ENCODE measurements around the gene GFER. TPM values are rescaled to one million over a fixed set of nuclear protein-coding genes. Genes with fewer than 3 reads are reported as not detected.

The GFER gene
- total RNA-seq, 3 donors from 2014 or later: 34.9 to 50.0 (median 47.2) TPM

DNA sequence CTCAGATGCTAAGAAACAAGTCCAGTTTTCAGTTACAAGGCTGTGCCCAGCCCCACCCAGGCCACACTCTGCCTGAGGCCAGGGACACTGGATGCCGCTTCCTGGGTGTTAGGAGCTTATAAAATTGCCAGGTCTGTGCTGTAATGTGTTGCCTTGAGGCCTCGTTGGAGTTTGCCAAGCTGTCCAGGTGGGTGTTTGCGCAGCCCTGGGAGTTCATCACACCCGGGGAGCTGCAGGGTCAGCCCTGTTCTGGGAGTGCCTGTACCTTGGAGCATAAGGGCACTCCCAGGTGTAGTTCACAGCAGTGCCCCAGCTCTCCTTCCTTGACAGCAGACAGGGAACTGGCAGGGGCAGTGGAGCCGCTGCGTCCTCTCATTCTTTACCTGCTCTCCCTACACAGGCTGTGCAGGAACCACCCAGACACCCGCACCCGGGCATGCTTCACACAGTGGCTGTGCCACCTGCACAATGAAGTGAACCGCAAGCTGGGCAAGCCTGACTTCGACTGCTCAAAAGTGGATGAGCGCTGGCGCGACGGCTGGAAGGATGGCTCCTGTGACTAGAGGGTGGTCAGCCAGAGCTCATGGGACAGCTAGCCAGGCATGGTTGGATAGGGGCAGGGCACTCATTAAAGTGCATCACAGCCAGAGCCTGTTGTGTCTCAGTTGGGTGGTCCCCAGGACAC is 1.6 kb downstream of the GFER start:
- peaks cover 23% of the 10 kb centered on the region for H3K27me3 Mint-ChIP-seq (ENCODE audit: low read depth)
- H3K9me3 Mint-ChIP-seq: no peaks in the 10 kb centered on the region
- peaks cover 3% of the 10 kb centered on the region for H3K36me3 Mint-ChIP-seq (ENCODE audit: insufficient read depth)
- ATAC-seq: no peak
- H3K4me3 Mint-ChIP-seq: peak overlapping the region; percentile 83
- peaks cover 22% of the 10 kb centered on the region for H3K4me1 Mint-ChIP-seq (ENCODE audit: low read depth)
- no peak for DNase-seq

DNA sequence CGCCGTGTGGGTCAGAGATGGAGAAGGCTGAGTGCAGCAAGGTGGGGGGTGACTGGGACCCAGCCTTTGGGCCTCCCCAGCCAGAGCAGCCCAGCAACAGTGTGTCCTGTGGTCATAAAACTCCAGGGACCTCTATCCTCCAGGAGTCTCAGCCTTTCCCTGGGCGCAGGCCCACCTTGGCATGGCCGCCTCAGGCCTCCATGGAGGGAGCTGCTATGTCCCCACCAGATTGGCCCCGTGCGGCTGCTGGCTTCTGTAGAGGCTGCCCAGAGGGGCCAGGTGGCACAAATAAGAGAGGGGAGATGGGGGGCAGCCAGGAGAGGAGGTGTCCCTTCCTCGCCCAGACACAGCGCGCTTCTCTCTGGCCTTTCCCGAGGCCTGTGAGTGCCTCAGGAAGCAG is 3.2 kb downstream of the GFER start:
- H3K4me3 Mint-ChIP-seq: no peak overlapping the region

DNA sequence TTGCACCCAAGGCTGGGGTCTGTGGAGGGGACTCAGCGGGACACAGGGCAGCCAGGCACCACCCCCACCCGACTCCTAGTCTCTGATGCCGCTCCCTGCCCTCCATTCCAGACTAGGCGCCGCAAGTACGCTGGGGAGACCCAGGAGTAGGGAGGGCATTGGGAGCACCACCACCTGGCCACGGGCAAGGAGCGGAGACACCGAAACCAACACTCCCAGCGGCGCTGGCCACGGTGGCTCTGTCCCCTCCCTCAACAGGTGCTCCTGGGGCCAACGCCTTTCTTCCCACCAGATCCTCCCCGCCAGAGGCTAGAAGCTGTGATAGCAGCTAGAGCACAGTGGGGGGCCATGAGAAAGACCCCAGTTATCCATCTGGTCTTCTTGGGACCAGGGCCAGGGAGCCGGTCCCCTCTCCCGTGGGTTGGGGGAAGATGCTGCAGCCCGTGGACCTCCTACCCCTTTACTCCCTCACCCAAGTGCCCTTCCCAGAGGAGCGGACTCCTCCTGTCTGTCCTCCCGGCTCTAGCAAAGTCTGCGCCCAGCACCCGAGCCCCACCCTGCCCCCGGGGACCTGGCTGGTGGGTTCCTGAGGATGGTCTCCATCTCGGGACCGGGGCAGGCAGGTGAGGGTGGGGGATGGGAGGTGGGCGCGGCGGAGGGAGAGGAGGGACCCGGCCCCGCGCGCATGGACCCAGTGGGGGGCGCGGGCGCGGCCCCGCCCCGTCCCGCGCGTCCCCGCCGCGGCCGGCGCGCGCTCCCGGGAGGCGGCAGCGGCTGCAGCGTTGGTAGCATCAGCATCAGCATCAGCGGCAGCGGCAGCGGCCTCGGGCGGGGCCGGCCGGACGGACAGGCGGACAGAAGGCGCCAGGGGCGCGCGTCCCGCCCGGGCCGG is 5.5 kb downstream of the GFER start, which contains the start of gene SYNGR3:
Gene SYNGR3, plus strand, starts transcription at position 762 of the 892 bp plus-strand sequence. CDS start 133 bp downstream, outside the sequence.
- H3K4me1 Mint-ChIP-seq (ENCODE audit: low read depth): peaks cover 31% of the 10 kb centered on the region
- no peak for DNase-seq
- H3K4me3 Mint-ChIP-seq: peak within 1 kb of the TSS; percentile 70

More for the DNA sequence above, 3.2 kb downstream of the GFER start:
- DNase-seq: no peak
- ATAC-seq: no peak
- Mint-ChIP-seq H3K9me3 (no peaks in the 10 kb centered on the region), H3K27me3 (ENCODE audit: low read depth) (peaks cover 14% of the 10 kb centered on the region), H3K36me3 (ENCODE audit: insufficient read depth) (peaks cover 3% of the 10 kb centered on the region), H3K4me1 (ENCODE audit: low read depth) (peaks cover 29% of the 10 kb centered on the region)

DNA sequence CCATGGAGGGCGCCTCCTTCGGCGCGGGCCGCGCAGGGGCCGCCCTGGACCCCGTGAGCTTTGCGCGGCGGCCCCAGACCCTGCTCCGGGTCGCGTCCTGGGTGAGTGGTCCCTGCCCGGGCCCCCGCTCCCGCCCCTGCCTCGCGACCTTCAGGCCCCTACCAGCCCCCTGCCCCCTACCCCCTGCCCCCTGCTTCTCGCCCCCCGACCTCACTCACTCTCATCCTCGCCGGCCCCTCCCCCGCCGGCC is 6.0 kb downstream of the GFER start:
- H3K4me1 Mint-ChIP-seq (ENCODE audit: low read depth): peaks cover 26% of the 10 kb centered on the region
- H3K9me3 Mint-ChIP-seq: no peaks in the 10 kb centered on the region
- no peak for ATAC-seq
- H3K27me3 Mint-ChIP-seq (ENCODE audit: low read depth): peaks cover 11% of the 10 kb centered on the region
- no peak overlapping the region for H3K4me3 Mint-ChIP-seq
- DNase-seq: no peak
- H3K36me3 Mint-ChIP-seq (ENCODE audit: insufficient read depth): peaks cover 3% of the 10 kb centered on the region

More for the DNA sequence above, 5.5 kb downstream of the GFER start, which contains the start of gene SYNGR3:
- Mint-ChIP-seq H3K27me3 (ENCODE audit: low read depth) (peaks cover 11% of the 10 kb centered on the region), H3K36me3 (ENCODE audit: insufficient read depth) (peaks cover 3% of the 10 kb centered on the region), H3K9me3 (no peaks in the 10 kb centered on the region)
- no peak for ATAC-seq

DNA sequence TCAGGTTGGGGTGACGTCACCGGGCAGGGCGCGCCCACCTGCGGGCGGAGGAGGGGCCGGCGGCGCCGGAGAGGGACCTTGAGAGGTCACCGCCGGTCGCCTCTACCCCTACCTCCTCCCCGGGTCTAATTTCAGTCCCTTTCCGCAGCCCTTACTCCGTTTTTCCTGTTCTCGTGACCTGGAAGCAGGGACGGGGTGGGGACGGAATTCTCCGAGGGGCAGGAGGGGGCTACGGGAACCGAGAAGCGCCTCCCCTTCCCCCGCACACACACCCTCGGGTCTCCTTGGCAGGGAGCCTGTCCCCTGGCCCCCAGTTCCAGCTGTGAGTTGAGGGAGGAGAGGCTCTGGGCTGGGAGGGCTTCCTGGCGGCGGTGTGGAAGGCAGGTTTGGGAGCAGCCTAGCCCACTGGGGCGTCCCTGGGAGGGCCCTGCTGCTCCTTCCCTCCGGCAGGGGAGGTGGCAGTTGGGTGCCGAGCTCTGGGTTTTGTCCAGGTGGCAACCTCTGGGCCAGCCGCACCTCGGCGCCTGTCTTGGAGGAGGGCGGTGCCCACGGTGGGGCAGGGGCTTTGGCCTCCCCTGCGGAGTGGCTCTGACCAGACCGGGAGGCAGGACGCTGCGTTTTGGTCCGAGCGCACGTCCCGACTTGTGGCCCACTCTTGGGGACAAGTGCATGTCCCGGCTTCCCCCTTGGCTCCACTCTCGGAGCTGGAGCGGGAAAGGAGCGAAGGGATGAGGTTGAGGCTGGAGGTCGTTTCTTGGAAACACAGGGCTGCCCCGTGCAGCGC is 6.5 kb downstream of the GFER start:
- Mint-ChIP-seq H3K4me1 (ENCODE audit: low read depth) (peaks cover 21% of the 10 kb centered on the region), H3K4me3 (peak overlapping the region; percentile 70), H3K36me3 (ENCODE audit: insufficient read depth) (peaks cover 3% of the 10 kb centered on the region), H3K27me3 (ENCODE audit: low read depth) (peaks cover 11% of the 10 kb centered on the region), H3K9me3 (no peaks in the 10 kb centered on the region)
- DNase-seq: no peak
- ATAC-seq: no peak

DNA sequence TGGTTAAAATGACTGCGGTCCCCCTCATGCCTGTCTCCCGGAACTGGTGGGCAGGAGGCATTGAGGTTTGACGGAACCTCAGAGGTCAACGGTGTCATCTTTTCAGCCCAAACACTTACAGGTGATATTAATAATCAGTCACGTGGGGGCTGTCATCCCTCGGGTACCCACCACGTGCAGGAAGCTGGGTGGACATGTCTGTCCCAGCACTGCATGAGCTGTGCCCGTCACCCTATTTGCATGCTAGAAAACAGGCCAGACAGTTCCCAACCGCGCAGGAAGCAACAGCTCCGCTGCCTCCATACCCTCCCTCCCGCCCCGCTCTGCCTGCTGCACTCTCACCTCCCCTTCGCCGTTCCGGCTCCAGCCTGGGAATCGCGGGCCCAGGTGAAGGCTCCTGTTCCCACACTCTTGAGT is 7.2 kb downstream of the GFER start:
- peaks cover 11% of the 10 kb centered on the region for H3K27me3 Mint-ChIP-seq (ENCODE audit: low read depth)
- no peaks in the 10 kb centered on the region for H3K9me3 Mint-ChIP-seq
- peaks cover 23% of the 10 kb centered on the region for H3K4me1 Mint-ChIP-seq (ENCODE audit: low read depth)
- H3K36me3 Mint-ChIP-seq (ENCODE audit: insufficient read depth): no peaks in the 10 kb centered on the region
- H3K4me3 Mint-ChIP-seq: peak overlapping the region; percentile 70
- peak; percentile 21 to 39 for ATAC-seq
- peak; percentile 43 for DNase-seq

DNA sequence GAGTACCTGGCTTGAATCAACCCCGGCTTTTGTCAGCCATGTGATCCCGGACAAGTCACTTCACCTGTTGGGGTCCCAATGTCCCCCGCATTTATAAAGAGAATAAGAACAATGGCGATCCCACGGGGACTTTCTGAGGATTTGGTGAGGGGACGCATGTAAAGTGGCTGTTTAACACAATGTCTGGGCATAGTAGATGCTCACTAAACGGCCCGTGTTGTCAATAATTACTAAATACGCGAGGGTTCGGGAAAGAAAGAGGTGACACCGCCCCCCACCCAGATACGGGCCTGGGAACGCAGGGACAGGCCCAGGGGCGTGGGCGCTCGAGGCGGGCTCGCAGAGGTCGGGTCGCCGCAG is 7.6 kb downstream of the GFER start:
- H3K4me1 Mint-ChIP-seq (ENCODE audit: low read depth): peaks cover 23% of the 10 kb centered on the region
- H3K36me3 Mint-ChIP-seq (ENCODE audit: insufficient read depth): no peaks in the 10 kb centered on the region
- H3K4me3 Mint-ChIP-seq: peak overlapping the region; percentile 70
- ATAC-seq (no peak), DNase-seq (no peak)
- peaks cover 11% of the 10 kb centered on the region for H3K27me3 Mint-ChIP-seq (ENCODE audit: low read depth)
- no peaks in the 10 kb centered on the region for H3K9me3 Mint-ChIP-seq

DNA sequence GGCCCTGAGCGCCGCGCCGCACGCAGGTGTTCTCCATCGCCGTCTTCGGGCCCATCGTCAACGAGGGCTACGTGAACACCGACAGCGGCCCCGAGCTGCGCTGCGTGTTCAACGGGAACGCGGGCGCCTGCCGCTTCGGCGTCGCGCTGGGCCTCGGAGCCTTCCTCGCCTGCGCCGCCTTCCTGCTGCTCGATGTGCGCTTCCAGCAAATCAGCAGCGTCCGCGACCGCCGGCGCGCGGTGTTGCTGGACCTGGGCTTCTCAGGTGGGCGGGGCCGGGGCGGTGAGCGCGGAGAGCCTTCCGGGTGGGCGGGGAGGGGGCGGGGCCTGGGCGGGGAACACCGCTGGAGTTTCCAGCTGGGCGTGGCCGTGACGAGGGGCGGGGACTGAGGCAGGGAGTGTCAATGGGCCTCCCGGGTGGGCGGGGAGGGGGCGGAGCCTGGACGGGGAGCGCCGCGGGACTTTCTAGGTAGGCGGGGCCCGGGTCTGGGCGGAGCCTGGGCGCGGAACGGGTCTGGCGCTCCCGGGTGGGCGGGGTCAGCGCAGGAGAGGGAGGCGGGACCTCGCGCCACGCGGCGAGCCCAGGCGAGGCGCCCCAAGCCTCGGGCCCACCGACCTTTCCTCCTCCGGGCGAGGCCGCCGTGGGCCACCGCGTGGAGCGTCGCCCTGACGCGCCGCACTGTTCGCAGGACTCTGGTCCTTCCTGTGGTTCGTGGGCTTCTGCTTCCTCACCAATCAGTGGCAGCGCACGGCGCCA is 8.1 kb downstream of the GFER start:
- Mint-ChIP-seq H3K4me1 (ENCODE audit: low read depth) (peaks cover 23% of the 10 kb centered on the region), H3K27me3 (ENCODE audit: low read depth) (peaks cover 11% of the 10 kb centered on the region), H3K36me3 (ENCODE audit: insufficient read depth) (no peaks in the 10 kb centered on the region), H3K9me3 (no peaks in the 10 kb centered on the region), H3K4me3 (peak overlapping the region; percentile 70)
- ATAC-seq: peak; percentile 68 to 80
- peak; percentile 99 for DNase-seq

DNA sequence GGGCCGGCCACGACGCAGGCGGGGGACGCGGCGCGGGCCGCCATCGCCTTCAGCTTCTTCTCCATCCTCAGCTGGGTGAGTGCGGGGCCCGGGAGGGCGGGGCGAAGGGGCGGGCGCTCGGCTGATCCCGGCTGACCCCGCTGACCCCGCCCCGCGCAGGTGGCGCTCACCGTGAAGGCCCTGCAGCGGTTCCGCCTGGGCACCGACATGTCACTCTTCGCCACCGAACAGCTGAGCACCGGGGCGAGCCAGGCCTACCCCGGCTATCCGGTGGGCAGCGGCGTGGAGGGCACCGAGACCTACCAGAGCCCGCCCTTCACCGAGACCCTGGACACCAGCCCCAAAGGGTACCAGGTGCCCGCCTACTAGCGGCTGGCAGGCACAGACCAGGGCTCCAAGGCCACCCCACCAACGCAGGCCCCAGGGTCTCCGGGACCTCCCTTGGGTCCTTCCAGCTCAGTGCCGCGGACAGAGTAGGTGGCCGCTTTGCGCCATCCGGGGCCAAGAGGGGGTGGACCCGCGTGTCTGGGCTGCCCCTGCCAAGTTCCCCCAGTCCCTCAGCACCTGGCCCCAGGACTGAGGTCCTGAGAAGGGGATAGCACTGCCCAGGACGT is 8.8 kb downstream of the GFER start:
- no peak for DNase-seq
- H3K4me1 Mint-ChIP-seq (ENCODE audit: low read depth): peaks cover 23% of the 10 kb centered on the region
- no peak overlapping the region for H3K4me3 Mint-ChIP-seq
- H3K9me3 Mint-ChIP-seq: no peaks in the 10 kb centered on the region
- H3K36me3 Mint-ChIP-seq (ENCODE audit: insufficient read depth): no peaks in the 10 kb centered on the region
- ATAC-seq: no peak
- H3K27me3 Mint-ChIP-seq (ENCODE audit: low read depth): peaks cover 11% of the 10 kb centered on the region

DNA sequence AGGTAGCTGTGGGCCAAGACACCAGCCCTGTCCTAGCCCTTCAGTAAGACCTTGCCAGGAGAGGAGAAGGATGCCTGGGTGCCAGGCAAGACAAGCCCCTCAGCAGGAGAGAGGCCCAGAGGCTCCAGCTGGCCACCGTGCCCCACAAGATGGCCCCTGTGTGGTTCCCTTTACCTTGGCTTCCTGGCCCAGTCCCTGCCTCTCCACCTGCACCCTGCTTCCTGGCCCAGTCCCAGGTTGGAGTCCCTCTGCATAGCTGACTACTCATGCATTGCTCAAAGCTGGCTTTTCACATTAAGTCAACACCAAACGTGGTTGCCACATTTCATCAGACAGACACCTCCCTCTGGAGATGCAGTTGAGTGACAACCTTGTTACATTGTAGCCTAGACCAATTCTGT is 9.7 kb downstream of the GFER start:
- H3K4me1 Mint-ChIP-seq (ENCODE audit: low read depth): peaks cover 23% of the 10 kb centered on the region
- H3K4me3 Mint-ChIP-seq: no peak overlapping the region
- DNase-seq (no peak), ATAC-seq (no peak)
- H3K27me3 Mint-ChIP-seq (ENCODE audit: low read depth): peaks cover 7% of the 10 kb centered on the region
- H3K36me3 Mint-ChIP-seq (ENCODE audit: insufficient read depth): peaks cover 2% of the 10 kb centered on the region
- no peaks in the 10 kb centered on the region for H3K9me3 Mint-ChIP-seq

DNA sequence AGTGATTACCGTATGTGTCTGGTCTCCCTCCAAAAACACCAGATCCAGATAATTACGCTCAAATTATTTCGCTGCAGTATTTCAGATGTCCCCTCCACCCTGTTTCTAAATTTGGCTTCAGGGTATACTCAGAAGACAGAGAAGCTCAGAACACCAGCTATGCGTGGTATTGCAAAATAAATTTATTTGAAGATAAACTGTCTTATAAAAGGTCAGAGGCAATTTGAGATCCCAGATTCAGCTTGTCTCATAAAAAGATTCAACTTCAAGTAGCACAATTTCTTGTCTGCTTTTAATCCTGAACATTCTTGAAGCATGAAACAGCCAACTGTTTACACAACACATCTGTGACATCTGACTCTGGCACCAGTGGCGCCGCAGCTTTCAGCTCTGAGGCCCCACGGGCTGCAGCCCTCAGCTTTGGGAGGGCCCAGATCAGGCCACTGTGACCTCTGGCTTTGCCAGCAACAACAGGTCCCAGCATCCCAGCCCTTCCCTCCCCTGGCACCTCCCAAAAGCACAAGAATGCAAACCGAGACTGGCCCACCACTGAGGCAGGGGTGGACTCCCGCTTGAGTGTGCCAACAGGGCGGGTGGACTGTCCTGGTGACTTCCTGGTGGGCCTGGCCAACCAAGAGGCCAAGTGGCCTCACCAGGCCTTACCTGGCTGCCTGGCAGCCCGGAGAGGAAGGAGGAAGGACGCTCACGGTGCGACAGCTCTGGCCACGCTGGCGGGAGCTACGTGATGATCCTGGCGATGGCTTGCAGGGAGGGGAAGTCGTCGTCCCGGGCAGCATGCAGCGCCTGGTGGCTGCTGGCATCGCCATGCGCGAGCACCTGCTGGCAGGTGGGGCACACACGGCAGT is 13.7 kb downstream of the GFER start:
- no peak for ATAC-seq
- Mint-ChIP-seq H3K27me3 (ENCODE audit: low read depth) (no peaks in the 10 kb centered on the region), H3K36me3 (ENCODE audit: insufficient read depth) (peaks cover 9% of the 10 kb centered on the region), H3K9me3 (no peaks in the 10 kb centered on the region), H3K4me1 (ENCODE audit: low read depth) (peaks cover 10% of the 10 kb centered on the region), H3K4me3 (no peak overlapping the region)
- no peak for DNase-seq

DNA sequence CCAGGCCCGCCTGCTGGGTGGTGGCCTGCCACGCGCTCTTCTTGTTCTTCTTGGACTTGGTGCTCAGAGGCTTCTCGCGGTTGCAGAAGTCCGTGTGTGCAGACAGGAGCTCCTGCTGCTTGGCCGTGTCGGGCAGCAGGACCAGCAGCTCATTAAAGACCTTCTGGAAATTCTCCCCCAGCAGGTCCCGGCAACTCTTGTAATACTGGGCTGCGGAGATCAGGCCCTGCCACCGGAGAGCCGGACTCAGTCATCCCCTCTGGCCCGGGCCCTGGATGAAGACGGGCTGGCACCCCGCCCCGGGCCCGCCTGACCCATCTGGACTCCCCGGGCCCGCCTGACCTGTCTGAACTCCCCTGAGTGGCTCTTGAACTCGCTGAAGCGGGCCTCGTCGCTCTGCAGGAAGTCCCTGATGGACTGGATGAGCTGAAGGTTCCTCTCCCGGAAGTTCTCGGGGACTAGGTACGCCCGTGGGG is 14.4 kb downstream of the GFER start:
- Mint-ChIP-seq H3K27me3 (ENCODE audit: low read depth) (no peaks in the 10 kb centered on the region), H3K4me3 (no peak overlapping the region), H3K36me3 (ENCODE audit: insufficient read depth) (peaks cover 9% of the 10 kb centered on the region), H3K4me1 (ENCODE audit: low read depth) (peaks cover 9% of the 10 kb centered on the region), H3K9me3 (no peaks in the 10 kb centered on the region)
- DNase-seq: no peak
- ATAC-seq: no peak
